ENCODE measurements around the gene SSRP1. TPM values are rescaled to one million over a fixed set of nuclear protein-coding genes. Genes with fewer than 3 reads are reported as not detected.

SSRP1 gene
- total and polyA plus RNA-seq, 2 of the 13 experiments (the other 11 are each of a cell fraction or from before 2014, with no cell fraction given) = 93.6 to 129 TPM

DNA sequence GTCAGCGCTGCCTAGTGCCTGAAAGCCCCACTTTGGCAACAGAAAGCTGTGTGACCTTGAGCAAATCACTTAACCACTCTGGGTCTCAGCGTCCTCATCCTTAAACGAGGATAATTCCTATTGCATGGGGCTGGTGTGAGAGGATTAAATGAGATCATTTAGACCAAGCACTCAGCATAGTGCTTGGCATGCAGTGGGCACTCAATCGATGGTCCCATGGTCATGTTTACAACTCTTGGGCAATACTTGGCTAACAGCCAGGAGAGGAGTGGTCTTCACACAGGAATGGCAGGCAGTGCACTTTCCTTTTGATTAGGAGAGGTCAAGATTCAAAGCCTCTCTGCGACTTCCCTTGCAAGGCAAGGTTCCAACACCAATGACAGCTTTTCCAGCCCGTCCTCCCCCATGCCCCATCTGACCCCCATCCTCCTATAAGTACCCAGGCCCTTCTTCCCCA is 25.0 kb downstream of the SSRP1 start (continued):
- TF ChIP-seq, protein P1, sequence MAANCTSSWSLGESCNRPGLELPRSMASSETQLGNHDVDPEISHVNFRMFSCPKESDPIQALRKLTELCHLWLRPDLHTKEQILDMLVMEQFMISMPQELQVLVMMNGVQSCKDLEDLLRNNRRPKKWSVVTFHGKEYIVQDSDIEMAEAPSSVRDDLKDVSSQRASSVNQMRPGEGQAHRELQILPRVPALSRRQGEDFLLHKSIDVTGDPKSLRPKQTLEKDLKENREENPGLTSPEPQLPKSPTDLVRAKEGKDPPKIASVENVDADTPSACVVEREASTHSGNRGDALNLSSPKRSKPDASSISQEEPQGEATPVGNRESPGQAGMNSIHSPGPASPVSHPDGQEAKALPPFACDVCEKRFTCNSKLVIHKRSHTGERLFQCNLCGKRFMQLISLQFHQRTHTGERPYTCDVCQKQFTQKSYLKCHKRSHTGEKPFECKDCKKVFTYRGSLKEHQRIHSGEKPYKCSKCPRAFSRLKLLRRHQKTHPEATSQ (CRISPR knock-in tag; IDR thresholded peaks at IDR 0.05; ENCODE audit: borderline replicate concordance) = no peak
- TF ChIP-seq ZNF878 (CRISPR knock-in tag; IDR thresholded peaks at IDR 0.05) = no peak
- TF ChIP-seq SALL1 (CRISPR knock-in tag; IDR thresholded peaks at IDR 0.05) = peak; percentile 81
- TF ChIP-seq HOXA3 (CRISPR knock-in tag; IDR thresholded peaks at IDR 0.05) = peak; percentile 56; the same call in 1 of the 2 replicates
- no peak for TF ChIP-seq HHEX (CRISPR knock-in tag; IDR thresholded peaks at IDR 0.05)
- no peak for TF ChIP-seq SOX5 (CRISPR knock-in tag; IDR thresholded peaks at IDR 0.05; ENCODE audit: borderline replicate concordance)
- no peak for TF ChIP-seq ZNF850 (CRISPR knock-in tag; conservative IDR thresholded peaks at IDR 0.05)
- TF ChIP-seq, protein P2, sequence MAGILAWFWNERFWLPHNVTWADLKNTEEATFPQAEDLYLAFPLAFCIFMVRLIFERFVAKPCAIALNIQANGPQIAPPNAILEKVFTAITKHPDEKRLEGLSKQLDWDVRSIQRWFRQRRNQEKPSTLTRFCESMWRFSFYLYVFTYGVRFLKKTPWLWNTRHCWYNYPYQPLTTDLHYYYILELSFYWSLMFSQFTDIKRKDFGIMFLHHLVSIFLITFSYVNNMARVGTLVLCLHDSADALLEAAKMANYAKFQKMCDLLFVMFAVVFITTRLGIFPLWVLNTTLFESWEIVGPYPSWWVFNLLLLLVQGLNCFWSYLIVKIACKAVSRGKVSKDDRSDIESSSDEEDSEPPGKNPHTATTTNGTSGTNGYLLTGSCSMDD (CRISPR knock-in tag; IDR thresholded peaks at IDR 0.05) = no peak
- no peak for TF ChIP-seq ATAD3A (CRISPR knock-in tag; IDR thresholded peaks at IDR 0.05)
- no peak for TF ChIP-seq ZNF282 (IDR thresholded peaks at IDR 0.05; ENCODE audit: partially characterized antibody)
- no peak for TF ChIP-seq KDM6A (CRISPR knock-in tag; IDR thresholded peaks at IDR 0.05; ENCODE audit: low read depth)
- TF ChIP-seq JARID2 (CRISPR knock-in tag; IDR thresholded peaks at IDR 0.05; ENCODE audit: insufficient replicate concordance) = no peak
- no peak for TF ChIP-seq FOXA1 (IDR thresholded peaks at IDR 0.05)
- TF ChIP-seq FOXA1 (CRISPR knock-in tag; IDR thresholded peaks at IDR 0.05) = peak; percentile 89
- TF ChIP-seq, protein P3, sequence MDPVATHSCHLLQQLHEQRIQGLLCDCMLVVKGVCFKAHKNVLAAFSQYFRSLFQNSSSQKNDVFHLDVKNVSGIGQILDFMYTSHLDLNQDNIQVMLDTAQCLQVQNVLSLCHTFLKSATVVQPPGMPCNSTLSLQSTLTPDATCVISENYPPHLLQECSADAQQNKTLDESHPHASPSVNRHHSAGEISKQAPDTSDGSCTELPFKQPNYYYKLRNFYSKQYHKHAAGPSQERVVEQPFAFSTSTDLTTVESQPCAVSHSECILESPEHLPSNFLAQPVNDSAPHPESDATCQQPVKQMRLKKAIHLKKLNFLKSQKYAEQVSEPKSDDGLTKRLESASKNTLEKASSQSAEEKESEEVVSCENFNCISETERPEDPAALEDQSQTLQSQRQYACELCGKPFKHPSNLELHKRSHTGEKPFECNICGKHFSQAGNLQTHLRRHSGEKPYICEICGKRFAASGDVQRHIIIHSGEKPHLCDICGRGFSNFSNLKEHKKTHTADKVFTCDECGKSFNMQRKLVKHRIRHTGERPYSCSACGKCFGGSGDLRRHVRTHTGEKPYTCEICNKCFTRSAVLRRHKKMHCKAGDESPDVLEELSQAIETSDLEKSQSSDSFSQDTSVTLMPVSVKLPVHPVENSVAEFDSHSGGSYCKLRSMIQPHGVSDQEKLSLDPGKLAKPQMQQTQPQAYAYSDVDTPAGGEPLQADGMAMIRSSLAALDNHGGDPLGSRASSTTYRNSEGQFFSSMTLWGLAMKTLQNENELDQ (CRISPR knock-in tag; IDR thresholded peaks at IDR 0.05; ENCODE audit: borderline replicate concordance) = no peak
- no peak for TF ChIP-seq SMAD1 (CRISPR knock-in tag; IDR thresholded peaks at IDR 0.05; ENCODE audit: borderline replicate concordance, low read depth)
- peak; percentile 92 for TF ChIP-seq ONECUT2 (CRISPR knock-in tag; IDR thresholded peaks at IDR 0.05)
- no peak for TF ChIP-seq ZNF572 (CRISPR knock-in tag; IDR thresholded peaks at IDR 0.05)
- TF ChIP-seq KLF16 (CRISPR knock-in tag; IDR thresholded peaks at IDR 0.05) = 0 out of 4 replicates have a peak, but pooled peaks of 1 of the 2 experiments have one; percentile 19
- TF ChIP-seq, protein P4, sequence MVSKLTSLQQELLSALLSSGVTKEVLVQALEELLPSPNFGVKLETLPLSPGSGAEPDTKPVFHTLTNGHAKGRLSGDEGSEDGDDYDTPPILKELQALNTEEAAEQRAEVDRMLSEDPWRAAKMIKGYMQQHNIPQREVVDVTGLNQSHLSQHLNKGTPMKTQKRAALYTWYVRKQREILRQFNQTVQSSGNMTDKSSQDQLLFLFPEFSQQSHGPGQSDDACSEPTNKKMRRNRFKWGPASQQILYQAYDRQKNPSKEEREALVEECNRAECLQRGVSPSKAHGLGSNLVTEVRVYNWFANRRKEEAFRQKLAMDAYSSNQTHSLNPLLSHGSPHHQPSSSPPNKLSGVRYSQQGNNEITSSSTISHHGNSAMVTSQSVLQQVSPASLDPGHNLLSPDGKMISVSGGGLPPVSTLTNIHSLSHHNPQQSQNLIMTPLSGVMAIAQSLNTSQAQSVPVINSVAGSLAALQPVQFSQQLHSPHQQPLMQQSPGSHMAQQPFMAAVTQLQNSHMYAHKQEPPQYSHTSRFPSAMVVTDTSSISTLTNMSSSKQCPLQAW (CRISPR knock-in tag; IDR thresholded peaks at IDR 0.05) = no peak
- TF ChIP-seq PHF8 (CRISPR knock-in tag; IDR thresholded peaks at IDR 0.05) = no peak
- no peak for TF ChIP-seq ZFP36L2 (CRISPR knock-in tag; IDR thresholded peaks at IDR 0.05)
- no peak for TF ChIP-seq HNRNPLL (IDR thresholded peaks at IDR 0.05; ENCODE audit: low read depth, low read length, poor library complexity, severe bottlenecking)
- peak; percentile 94 for TF ChIP-seq ZBTB7A (CRISPR knock-in tag; IDR thresholded peaks at IDR 0.05)
- TF ChIP-seq, protein P5, sequence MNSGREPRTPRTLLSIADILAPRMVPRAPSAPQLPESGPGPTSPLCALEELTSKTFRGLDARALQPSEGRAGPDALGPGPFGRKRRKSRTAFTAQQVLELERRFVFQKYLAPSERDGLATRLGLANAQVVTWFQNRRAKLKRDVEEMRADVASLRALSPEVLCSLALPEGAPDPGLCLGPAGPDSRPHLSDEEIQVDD (CRISPR knock-in tag; IDR thresholded peaks at IDR 0.05; ENCODE audit: borderline replicate concordance) = no peak

Data from HepG2 (cell line).